ENCODE results near the gene ENPP3.

ENPP3 gene

GRCh38 chr6:131592935-131593334 lies 44.2 kb upstream of the ENPP3 start:
- H3K9me3 ChIP-seq (ENCODE audit: insufficient read depth, low read length), result no peaks in the 10 kb centered on the region
- H3F3A ChIP-seq (ENCODE audit: insufficient read depth), result no peaks in the 10 kb centered on the region
- H4K20me1 ChIP-seq (ENCODE audit: low read depth, low read length), result no peaks in the 10 kb centered on the region
- TF ChIP-seq EZH2phosphoT487 (conservative IDR thresholded peaks at IDR 0.05; ENCODE audit: low read length) (no peak), CTCF (IDR thresholded peaks at IDR 0.05; ENCODE audit: insufficient read depth, low read length, poor library complexity, severe bottlenecking) (no peak)
- no peak overlapping the region for H3K27ac ChIP-seq (ENCODE audit: low read depth, low read length)
- no peaks in the 10 kb centered on the region for H3K79me2 ChIP-seq (ENCODE audit: insufficient read depth, low read length)
- H3K4me2 ChIP-seq (ENCODE audit: low read depth, low read length, poor library complexity, severe bottlenecking), result no peak overlapping the region
- no peak overlapping the region for H2AFZ ChIP-seq (ENCODE audit: low read depth, low read length, severe bottlenecking)
- H3K36me3 ChIP-seq (ENCODE audit: low read length), result peaks cover 47% of the 10 kb centered on the region
- no peaks in the 10 kb centered on the region for H3K9me2 ChIP-seq (replicated peaks; ENCODE audit: insufficient read depth, low read length)
- H3K4me3 ChIP-seq (ENCODE audit: insufficient read depth, low read length, poor library complexity, severe bottlenecking), result no peak overlapping the region
- no peaks in the 10 kb centered on the region for H3K27me3 ChIP-seq (ENCODE audit: low read length)
- H3K9ac ChIP-seq (ENCODE audit: low read length), result no peak overlapping the region

DNA sequence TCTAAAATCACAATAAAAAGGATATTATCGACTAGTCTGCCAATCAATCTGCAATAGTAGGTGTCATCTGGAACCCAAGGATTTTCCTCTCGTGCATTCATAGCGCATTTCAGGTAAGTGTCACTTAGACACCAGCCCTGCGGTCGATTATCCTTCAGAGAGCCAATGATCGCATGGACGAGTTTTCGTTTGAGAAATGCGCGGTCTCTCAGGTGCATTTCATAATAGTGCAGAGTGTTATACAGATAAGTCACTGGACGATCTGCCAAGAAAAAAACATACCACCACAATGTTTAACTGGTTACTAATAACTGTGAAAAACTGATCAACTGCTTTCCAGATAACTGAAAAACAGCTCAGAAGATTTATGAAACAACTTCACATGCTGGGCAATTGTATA lies 43.0 kb upstream of the ENPP3 start:
- no peaks in the 10 kb centered on the region for H3K9me3 ChIP-seq (ENCODE audit: insufficient read depth, low read length)
- no peaks in the 10 kb centered on the region for H4K20me1 ChIP-seq (ENCODE audit: low read depth, low read length)
- H3K27me3 ChIP-seq (ENCODE audit: low read length), result no peaks in the 10 kb centered on the region
- no peak for TF ChIP-seq CTCF (IDR thresholded peaks at IDR 0.05; ENCODE audit: insufficient read depth, low read length, poor library complexity, severe bottlenecking)
- H3K9me2 ChIP-seq (replicated peaks; ENCODE audit: insufficient read depth, low read length), result no peaks in the 10 kb centered on the region
- H3K4me3 ChIP-seq (ENCODE audit: insufficient read depth, low read length, poor library complexity, severe bottlenecking), result no peak overlapping the region
- no peak overlapping the region for H3K27ac ChIP-seq (ENCODE audit: low read depth, low read length)
- no peak overlapping the region for H3K4me2 ChIP-seq (ENCODE audit: low read depth, low read length, poor library complexity, severe bottlenecking)
- peaks cover 46% of the 10 kb centered on the region for H3K36me3 ChIP-seq (ENCODE audit: low read length)
- no peak overlapping the region for H3K9ac ChIP-seq (ENCODE audit: low read length)
- H2AFZ ChIP-seq (ENCODE audit: low read depth, low read length, severe bottlenecking), result no peak overlapping the region
- no peaks in the 10 kb centered on the region for H3K79me2 ChIP-seq (ENCODE audit: insufficient read depth, low read length)
- no peaks in the 10 kb centered on the region for H3F3A ChIP-seq (ENCODE audit: insufficient read depth)

GRCh38 chr6:131597446-131597845 lies 39.7 kb upstream of the ENPP3 start:
- Histone ChIP-seq H3K36me3 (ENCODE audit: low read length) (peaks cover 55% of the 10 kb centered on the region; the same call in 1 of the 2 replicates), H3K4me2 (ENCODE audit: low read depth, low read length, poor library complexity, severe bottlenecking) (no peak overlapping the region)
- TF ChIP-seq CTCF (IDR thresholded peaks at IDR 0.05; ENCODE audit: insufficient read depth, low read length, poor library complexity, severe bottlenecking) (no peak), EZH2phosphoT487 (conservative IDR thresholded peaks at IDR 0.05; ENCODE audit: low read length) (no peak)

More at GRCh38 chr6:131597446-131597845, 39.7 kb upstream of the ENPP3 start:
- Histone ChIP-seq H3K27me3 (ENCODE audit: low read length) (no peaks in the 10 kb centered on the region), H3K79me2 (ENCODE audit: insufficient read depth, low read length) (no peaks in the 10 kb centered on the region), H4K20me1 (ENCODE audit: low read depth, low read length) (no peaks in the 10 kb centered on the region), H2AFZ (ENCODE audit: low read depth, low read length, severe bottlenecking) (no peak overlapping the region), H3K9ac (ENCODE audit: low read length) (no peak overlapping the region), H3K4me3 (ENCODE audit: insufficient read depth, low read length, poor library complexity, severe bottlenecking) (no peak overlapping the region), H3K27ac (ENCODE audit: low read depth, low read length) (no peak overlapping the region), H3F3A (ENCODE audit: insufficient read depth) (no peaks in the 10 kb centered on the region), H3K9me3 (ENCODE audit: insufficient read depth, low read length) (no peaks in the 10 kb centered on the region), H3K9me2 (replicated peaks; ENCODE audit: insufficient read depth, low read length) (no peaks in the 10 kb centered on the region)
